NCI-H1930 (cell line): ENCODE data around the gene PDPK1.
"Not testable (repeated sequence)": the region's sequence is repeated elsewhere in the genome, so short reads cannot be mapped to it uniquely, and the experiment has no call there.

Source experiments
- DNase-seq, 2 experiments: peaks; one replicate each; lab custom pipeline; 2025; lab: John Stamatoyannopoulos, UW

The PDPK1 gene

GRCh38 chr16:2540912-2541311, 3.1 kb downstream of the PDPK1 start:
- DNase-seq: not testable (repeated sequence)

GRCh38 chr16:2541409-2541808, 3.6 kb downstream of the PDPK1 start:
- not testable (repeated sequence) for DNase-seq

- not testable (repeated sequence) for DNase-seq
Observed at GRCh38 chr16:2543771-2544170, 6.0 kb downstream of the PDPK1 start.

DNA sequence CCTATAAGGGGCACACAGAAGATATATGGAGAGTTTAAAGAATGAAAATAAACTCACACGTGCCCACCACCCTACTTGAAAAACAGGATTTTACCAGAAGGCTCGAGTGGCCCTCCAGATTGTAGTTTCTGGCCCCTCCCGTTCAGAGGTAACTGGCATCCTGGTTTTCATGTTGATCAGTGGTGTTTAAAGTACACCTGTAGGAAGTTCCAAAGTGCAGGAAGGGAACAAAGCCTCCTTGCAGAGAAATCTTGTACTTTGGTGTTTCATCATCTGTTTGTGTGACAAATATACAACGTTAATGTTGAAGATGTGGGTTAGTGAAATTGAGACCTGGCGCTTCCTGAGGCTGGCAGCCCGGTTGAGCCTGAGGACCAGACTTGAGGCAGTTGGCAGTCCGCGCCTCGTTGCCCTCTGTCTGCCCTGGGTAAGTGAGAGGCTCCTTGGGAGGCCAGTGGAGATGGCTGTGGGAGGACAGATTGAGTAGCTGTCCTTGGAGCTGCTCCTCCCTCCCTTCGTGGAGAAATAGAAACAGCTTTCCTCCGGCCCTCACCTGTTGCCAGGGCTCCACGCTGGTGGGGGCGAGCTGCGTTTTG, 12.6 kb downstream of the PDPK1 start:
- not testable (repeated sequence) for DNase-seq

DNA sequence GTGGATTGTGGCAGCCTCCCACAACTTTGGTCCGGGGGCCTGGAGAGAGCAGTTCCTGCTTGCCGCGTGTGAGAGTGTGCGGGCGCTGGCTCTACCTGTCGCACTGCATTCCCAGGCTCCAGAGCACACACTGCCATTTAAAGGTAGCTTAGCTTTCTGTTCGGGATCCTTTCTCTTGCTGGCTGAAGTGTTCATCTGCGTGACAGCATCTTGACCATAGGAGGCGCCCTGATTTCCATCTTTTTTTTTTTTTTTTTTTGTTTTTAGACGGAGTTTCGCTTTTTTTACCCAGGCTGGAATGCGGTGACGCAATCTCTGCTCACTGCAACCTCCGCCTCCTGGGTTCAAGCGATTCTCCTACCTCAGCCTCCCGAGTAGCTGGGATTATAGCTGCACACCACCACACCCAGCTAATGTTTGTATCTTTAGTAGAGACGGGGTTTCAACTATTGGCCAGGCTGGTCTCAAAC, 13.6 kb downstream of the PDPK1 start:
- DNase-seq: not testable (repeated sequence)

- not testable (repeated sequence) for DNase-seq
Observed at GRCh38 chr16:2554709-2555425, 17.0 kb downstream of the PDPK1 start.

DNA sequence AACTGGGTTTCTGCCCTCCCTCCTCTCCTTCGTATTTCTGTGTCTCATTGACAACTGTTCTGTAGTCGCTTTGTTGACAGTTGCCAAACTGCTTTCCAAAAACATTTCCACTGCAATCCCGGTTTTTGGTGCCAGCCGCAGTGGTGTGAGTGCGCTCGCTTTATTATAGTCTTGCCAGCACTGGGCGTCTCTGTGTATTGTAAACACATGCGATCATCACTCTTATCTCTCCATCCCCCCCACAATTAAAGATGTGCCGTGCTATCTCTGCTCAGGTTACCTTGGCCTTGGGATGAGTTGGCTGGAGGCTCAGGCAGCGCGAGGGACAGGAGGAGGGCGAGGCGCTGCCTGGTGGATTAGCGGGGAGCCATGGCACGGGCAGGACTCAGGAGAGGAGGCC, 19.3 kb downstream of the PDPK1 start:
- DNase-seq: not testable (repeated sequence)

DNA sequence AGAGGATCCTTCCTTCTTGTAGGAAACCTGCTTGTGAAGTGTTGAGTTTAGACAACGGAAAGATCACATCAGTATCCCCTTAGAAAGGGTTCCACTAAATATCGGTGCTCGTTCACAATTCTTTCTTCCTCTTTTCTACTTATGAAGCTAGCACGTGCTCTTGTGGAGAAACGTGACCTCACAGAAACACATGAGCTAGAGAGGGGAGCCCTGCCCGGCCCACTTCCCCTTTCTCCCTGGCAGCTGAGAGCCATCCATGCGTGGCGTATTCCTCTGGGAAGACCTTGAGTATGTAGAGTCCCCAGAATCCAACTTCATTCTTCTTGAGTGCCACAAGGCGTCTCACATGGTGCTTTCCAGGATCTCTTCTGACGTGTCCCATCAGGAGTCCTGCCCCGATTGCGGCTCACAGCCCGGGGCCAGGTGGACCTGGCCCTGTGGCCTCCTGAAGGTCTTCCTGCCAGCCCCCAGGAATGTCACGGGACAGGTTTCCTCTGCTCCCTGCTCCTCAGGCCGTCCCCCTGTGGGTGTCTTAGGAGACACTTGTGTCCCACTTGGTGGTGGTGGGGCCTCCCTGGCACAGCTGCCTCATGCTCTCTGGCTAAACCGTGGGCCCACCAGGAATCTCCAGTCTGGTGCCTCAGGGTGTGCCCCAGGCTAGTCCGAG, 22.4 kb downstream of the PDPK1 start:
- not testable (repeated sequence) for DNase-seq

- DNase-seq: not testable (repeated sequence)
Observed at GRCh38 chr16:2560798-2561133, 22.9 kb downstream of the PDPK1 start.

GRCh38 chr16:2567506-2567905, 29.7 kb downstream of the PDPK1 start:
- DNase-seq: not testable (repeated sequence)

GRCh38 chr16:2568573-2568972, 30.8 kb downstream of the PDPK1 start:
- DNase-seq: not testable (repeated sequence)

- DNase-seq: not testable (repeated sequence)
Observed at GRCh38 chr16:2572704-2573103, 34.9 kb downstream of the PDPK1 start.

DNA sequence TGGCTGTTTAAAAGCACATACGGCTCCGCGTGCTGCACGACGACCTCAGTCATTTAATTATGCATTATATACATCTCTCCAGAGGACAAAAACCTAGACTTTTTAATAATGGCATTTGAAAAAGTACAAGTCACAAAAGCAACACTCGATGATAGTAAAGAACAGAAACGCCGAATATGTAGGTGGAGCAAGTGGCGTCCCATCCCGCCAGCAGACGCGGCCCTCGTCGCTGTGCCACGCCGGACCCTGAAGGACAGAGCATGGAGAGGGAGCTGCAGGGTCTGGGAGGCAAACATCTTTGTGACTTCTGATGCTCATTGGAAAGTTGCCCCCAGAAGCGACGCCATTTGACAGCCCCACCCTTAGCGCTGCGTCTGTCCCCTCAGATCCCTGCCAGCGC, 38.0 kb downstream of the PDPK1 start:
- DNase-seq: not testable (repeated sequence)

DNA sequence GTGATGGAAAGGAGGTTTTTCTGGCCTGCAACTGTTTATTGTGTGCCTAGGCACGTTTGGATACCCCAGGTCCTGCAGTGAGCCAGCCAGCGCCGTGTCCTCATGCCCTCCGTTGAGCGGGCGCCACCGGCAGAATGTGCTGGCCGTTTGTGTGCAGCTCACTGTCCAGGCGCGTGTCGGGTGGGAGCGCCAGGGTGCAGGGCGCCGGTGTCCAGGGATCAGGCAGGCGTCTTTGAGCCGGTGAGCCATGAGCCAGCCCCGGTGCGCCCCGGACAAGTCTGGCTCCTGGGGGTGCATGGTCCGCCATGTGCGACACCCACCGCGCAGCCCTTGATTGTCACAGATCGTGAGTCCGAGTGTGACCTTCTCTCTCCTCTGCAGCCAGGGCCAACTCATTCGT, 39.2 kb downstream of the PDPK1 start:
- not testable (repeated sequence) for DNase-seq

DNA sequence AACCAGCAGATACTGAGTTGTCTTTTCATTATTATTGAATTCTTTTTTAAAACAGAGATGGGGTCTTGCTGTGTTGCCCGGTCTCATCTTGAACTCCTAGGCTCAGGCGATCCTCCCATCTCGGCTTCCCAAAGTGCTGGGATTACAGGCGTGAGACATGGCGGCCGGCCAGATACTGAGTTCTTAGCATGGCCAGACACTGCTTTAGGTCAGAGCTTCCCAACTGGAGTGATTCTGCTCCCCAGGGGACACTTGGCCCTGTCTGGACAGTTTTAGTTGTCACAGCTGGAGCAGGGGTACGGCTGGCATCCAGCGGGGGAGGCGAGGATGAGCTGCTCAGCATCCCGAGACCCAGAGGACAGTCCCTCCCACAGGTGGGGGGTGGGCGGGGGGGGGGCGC, 41.1 kb downstream of the PDPK1 start:
- DNase-seq: not testable (repeated sequence)

DNA sequence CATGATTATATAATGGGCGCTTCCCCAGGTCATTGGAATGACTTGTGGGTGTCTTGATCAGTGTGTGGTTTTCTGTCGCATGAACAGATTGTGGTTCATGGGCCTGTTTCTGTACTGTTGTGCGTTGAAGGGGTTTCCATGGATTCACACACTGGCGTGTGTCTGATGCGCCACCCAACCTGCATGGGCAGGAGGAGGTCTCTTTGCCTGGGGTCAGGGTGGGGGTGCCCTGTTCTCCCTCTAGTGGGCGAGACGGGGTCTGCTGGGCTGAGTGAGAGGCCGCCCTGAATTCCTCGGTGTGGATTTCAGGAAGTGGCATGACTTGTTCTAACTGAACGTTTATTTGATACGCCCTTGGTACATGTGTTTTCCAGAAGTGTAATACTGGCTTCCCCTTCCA, 42.3 kb downstream of the PDPK1 start:
- DNase-seq: not testable (repeated sequence)

GRCh38 chr16:2580818-2581217, 43.0 kb downstream of the PDPK1 start:
- not testable (repeated sequence) for DNase-seq

DNA sequence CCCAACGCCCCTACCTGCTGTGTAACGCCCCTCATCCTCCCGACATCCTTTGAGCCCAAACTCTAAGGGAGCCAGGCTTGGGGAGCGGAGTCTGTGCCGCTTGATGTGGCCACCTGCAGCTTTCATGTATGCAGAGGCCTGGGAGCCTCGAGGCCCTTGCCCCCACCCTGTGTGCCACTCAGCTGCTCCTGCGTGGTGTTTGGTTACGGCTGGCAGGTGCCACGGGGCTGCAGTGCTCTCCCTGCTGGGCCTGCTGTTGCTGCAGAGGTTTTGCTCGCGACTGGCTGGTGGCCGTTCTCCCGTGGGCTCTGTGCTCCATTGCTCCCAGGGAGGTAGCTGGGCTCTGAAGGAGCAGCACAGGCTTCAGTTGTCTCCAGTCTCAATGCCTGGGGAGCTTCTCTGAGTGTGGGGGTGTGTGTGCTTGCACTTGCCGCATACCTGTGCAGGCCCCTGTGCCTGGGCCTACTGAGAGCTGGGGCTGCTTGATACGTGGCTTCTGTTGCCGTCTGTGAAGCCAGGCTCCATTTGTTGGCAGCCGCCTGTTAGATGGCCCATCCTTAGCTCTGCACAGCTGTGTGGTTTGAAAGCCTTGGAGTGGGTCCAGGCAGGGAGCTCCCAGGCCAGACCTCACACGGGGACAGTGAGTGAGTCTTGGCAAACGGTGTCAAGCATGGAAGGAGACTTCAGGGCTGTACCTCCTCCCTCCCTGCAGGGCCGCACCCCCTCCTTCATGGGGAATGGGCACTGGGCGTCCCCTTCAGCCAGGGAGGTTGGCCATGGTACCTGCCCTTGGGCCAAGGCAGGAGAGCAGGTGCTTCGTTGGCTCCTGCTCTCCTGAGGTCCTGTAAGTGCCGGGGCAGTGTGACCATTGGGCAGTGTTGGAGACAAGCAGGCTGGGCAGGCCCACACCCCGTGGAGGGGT, 47.2 kb downstream of the PDPK1 start:
- DNase-seq: no peak

DNA sequence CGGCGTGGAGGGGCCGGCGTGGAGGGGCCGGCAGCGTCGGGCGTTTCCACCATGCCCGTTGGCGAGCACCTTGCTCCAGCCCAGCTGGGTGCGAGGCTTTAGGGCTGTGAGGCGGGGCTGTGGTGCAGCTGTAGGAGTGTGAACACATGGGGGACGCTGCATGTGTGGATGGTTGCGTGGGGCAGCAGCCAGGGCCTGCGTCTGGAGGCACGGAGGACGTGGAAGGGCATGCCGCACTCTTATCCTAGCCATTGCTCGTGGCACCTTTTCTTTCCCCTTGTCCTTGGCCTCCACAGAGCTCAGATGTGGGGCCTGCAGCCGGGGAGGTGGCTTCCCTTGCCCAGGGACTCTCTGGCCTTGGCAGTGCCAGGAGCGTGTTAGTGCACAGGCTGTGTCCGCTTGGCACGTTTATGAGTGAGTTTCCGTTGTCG, 47.8 kb downstream of the PDPK1 start:
- DNase-seq: no peak

DNA sequence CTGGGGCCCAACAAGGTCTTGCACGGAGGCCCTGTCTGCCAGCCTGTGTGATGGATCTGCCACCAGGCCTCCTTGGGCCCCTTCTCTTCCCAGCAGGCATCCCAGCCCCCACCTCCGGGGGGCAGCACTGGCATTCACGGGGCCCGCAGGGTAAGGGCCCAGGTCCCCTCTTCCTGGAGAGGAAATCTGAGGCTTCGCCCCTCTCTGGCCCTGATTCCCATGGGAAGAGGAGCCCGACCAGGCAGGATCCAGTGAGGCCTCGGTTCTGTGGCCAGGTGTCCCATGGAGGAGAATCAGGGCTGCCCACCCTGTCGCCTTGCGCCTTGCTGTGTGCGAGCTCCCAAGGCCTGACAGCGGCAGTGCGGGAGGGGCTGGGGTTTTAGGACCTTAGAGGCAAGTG, 48.4 kb downstream of the PDPK1 start:
- DNase-seq: no peak

- DNase-seq: no peak
Observed at GRCh38 chr16:2586901-2587480, 49.2 kb downstream of the PDPK1 start.
